ENCODE data around the gene ALK.

GRCh38 chr2:29811378-29811777, 110.0 kb downstream of the ALK start:
- TF ChIP-seq POLR2AphosphoS5 (IDR thresholded peaks at IDR 0.05; ENCODE audit: low read depth), result no peak
- TF ChIP-seq EZH2 (IDR thresholded peaks at IDR 0.05; ENCODE audit: low read depth, unreplicated experiment), result no peak
- TF ChIP-seq CTCF (conservative IDR thresholded peaks at IDR 0.05; ENCODE audit: low read depth in 2 of 2), result no peak
- TF ChIP-seq, protein P1, sequence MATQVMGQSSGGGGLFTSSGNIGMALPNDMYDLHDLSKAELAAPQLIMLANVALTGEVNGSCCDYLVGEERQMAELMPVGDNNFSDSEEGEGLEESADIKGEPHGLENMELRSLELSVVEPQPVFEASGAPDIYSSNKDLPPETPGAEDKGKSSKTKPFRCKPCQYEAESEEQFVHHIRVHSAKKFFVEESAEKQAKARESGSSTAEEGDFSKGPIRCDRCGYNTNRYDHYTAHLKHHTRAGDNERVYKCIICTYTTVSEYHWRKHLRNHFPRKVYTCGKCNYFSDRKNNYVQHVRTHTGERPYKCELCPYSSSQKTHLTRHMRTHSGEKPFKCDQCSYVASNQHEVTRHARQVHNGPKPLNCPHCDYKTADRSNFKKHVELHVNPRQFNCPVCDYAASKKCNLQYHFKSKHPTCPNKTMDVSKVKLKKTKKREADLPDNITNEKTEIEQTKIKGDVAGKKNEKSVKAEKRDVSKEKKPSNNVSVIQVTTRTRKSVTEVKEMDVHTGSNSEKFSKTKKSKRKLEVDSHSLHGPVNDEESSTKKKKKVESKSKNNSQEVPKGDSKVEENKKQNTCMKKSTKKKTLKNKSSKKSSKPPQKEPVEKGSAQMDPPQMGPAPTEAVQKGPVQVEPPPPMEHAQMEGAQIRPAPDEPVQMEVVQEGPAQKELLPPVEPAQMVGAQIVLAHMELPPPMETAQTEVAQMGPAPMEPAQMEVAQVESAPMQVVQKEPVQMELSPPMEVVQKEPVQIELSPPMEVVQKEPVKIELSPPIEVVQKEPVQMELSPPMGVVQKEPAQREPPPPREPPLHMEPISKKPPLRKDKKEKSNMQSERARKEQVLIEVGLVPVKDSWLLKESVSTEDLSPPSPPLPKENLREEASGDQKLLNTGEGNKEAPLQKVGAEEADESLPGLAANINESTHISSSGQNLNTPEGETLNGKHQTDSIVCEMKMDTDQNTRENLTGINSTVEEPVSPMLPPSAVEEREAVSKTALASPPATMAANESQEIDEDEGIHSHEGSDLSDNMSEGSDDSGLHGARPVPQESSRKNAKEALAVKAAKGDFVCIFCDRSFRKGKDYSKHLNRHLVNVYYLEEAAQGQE (IDR thresholded peaks at IDR 0.05; ENCODE audit: unreplicated experiment), result no peak
- TF ChIP-seq EZH2phosphoT487 (IDR thresholded peaks at IDR 0.05; ENCODE audit: unreplicated experiment), result no peak
- TF ChIP-seq JUNB (IDR thresholded peaks at IDR 0.05; ENCODE audit: unreplicated experiment), result no peak
- TF ChIP-seq CREB1 (CRISPR knock-in tag; IDR thresholded peaks at IDR 0.05; ENCODE audit: low read depth), result no peak
